HG03342 (cell line): ENCODE data around the gene HIF1A.
"Not testable (repeated sequence)": the region's sequence is repeated elsewhere in the genome, so short reads cannot be mapped to it uniquely, and the experiment has no call there.

Source experiments
- ATAC-seq: cut with Tn5 transposase; IDR thresholded peaks from one replicate; pipeline ENCODE4 v1.9.1; 2021; ENCODE audit warnings: mild to moderate bottlenecking, moderate library complexity; ENCODE audit not compliant: unreplicated experiment

Gene HIF1A

GRCh38 chr14:61706096-61706690, 10.9 kb downstream of the HIF1A start:
- ATAC-seq, result no peak

- not testable (repeated sequence) for ATAC-seq
Measured at GRCh38 chr14:61707774-61708173, 12.5 kb downstream of the HIF1A start.

DNA sequence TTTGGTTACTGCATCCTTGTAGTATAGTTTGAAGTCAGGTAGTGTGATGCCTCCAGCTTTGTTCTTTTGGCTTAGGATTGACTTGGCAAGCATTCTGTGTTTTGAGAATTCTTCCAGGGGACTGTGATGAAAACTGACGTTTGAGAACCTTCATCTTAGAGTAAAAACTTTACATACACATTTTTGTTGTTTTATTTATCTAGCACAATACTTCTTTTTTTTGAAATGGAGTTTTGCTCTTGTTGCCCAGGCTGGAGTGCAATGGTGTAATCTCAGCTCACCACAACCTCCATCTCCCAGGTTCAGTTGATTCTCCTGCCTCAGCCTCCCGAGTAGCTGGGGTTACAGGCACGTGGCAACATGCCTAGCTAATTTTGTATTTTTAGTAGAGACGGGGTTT, 13.4 kb downstream of the HIF1A start:
- ATAC-seq, result not testable (repeated sequence)

DNA sequence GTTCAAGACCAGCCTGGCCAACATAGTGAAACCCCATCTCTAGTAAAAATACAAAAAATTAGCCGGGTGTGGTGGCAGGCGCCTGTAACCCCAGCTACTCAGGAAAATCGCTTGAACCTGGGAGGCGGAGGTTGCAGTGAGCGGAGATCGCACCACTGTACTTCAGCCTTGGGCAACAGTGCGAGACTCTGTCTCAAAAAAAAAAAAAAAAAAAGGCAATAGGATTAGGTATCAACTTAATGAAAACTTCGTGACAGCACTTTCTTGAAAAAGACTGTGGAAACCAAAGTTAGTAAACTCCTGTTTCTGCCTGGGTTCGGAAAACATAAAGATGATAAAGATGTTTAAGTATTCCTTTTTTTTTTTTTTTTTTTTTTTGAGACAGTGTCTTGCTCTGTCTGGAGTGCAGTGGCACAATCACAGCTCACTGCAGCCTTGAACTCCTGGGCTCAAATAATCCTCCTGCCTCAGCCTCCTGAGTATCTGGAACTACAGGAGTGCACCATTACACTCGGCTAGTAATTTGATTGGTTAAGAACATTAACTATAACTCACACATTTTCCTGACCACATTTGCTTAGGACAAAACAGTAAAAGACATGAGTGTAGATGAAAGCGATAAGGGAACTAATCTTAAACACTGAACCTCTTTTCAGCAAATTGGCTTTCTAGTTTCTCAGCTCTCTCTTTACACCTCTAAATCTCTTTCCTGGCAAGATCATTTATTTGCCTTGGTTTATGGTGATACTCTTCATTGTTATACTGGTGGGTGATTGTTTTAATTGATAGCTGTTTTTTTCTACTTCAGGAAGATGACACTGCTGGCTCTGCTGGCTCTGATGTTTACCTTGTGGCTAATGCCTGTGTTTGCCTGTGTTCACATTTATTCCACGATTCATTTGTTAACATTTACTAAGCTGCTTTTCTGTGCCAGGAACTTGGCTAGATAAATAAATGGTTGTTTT, 15.8 kb downstream of the HIF1A start:
- ATAC-seq, result no peak

DNA sequence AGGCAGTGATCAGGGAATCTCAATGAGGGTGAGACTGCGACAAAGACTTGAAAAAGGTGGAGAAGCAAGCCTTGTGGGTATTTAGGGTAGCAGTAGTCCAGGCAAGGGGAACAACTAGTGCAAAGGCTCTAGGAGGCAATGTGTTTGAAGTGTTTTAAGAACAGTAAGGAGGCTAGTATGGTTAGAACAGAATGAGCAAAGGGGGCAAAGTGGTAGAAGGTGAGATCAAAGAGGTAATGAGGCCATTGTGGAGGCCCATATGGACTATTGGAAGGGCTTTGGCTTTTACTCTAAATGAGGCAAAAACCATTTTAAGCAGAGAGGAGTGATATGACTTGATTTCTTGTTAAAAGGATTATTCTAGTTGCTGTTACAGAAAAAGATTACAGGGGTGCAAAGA, 16.8 kb downstream of the HIF1A start:
- ATAC-seq, result no peak

GRCh38 chr14:61713724-61714437, 18.6 kb downstream of the HIF1A start:
- no peak for ATAC-seq

DNA sequence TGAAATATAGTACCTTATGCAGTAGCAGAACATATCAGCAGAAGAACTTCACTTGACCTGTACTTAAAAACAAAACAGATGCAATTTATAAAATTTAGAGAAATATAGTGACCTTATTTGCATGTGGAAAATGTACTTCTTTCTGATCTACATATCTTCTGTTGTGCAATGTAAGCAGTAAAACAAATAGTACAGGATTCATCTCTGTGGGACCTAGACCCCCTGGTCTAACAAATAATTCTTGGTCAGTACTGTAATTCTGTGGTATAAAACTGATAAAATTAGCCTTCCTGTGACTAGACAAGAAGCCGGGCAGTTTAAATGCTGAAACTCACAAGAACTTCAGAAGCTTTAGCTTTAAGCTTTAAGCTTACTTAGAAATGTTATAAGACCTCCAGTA, 21.6 kb downstream of the HIF1A start:
- ATAC-seq, result no peak

- ATAC-seq, result no peak
Measured at GRCh38 chr14:61718039-61718438, 22.7 kb downstream of the HIF1A start.

- ATAC-seq, result no peak
Measured at GRCh38 chr14:61719344-61720293, 24.3 kb downstream of the HIF1A start.

DNA sequence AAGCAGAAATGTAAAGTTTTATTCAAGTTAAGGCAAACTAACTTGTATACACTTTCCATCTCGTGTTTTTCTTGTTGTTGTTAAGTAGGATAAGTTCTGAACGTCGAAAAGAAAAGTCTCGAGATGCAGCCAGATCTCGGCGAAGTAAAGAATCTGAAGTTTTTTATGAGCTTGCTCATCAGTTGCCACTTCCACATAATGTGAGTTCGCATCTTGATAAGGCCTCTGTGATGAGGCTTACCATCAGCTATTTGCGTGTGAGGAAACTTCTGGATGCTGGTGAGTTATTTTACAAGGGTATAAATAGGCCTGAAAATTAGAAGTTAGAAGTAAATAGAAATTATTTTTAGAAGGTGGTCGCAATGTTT, 25.0 kb downstream of the HIF1A start:
- no peak for ATAC-seq

DNA sequence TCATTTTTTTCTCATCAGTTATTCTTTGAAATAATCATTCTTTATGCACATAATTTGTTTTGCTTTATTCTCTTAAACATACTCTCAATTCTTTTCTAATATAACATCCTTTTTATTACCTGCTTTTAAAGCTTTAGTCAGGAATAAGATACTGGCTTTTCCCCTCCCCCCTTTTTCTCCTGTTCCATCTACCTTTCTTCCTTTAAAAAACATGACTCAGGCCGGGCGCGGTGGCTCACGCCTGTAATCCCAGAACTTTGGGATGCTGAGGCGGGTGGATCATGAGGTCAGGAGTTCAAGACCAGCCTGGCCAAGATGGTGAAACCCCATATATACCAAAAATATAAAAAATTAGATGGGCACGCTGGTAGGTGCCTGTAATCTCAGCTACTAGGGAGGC, 25.4 kb downstream of the HIF1A start:
- ATAC-seq, result no peak

- ATAC-seq, result no peak
Measured at GRCh38 chr14:61724133-61724532, 28.8 kb downstream of the HIF1A start.

GRCh38 chr14:61726778-61727658, 31.7 kb downstream of the HIF1A start:
- ATAC-seq, result no peak

DNA sequence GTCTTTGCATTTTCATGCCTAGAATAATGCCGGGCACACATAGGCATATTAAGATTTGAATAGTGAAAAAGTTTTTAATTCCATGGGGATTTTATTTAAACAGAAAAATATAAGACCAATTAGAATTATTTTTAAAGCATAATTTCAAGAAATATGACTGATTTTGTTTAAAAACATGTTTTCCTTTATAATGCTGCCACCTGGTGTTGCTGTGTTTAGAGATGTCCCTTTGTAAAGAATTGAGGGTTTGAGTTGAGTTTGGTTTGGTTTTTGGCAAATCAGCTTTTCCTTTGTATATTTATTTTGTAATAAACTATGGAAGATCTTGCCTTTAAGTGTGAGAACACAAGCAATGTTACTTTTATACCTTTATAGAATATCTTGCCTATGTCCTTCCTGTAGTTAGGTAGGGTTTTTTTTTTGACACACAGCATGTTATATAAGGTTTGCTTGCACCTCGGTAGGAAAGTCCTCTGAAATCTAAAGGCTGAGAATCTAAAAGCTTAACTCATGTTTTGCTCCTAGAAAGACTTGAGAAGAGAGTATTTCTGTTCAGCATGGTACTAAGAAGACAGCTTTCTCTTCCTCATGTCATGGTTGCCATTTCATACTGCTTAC, 35.6 kb downstream of the HIF1A start:
- ATAC-seq, result no peak

GRCh38 chr14:61733972-61734371, 38.7 kb downstream of the HIF1A start:
- ATAC-seq, result no peak

GRCh38 chr14:61736751-61737150, 41.4 kb downstream of the HIF1A start:
- ATAC-seq, result no peak

GRCh38 chr14:61737915-61738314, 42.6 kb downstream of the HIF1A start:
- ATAC-seq, result no peak

DNA sequence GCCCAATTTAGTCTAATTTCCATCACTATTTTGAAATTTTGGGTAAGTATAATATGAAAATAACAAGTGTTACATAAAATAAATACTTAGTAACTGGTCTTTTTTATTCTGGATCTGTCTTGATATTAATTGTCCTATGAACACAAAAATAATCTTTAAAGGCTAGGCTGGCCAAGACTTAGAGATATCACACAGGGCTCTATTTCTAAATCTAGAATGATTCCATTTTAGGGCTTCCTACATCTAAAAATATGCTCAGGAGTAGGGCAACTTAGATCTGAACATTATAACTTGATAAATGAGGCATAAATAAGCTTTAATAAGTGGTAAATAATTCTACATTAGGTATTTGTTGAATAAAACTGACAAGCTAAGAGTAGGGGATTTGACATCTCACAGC, 43.8 kb downstream of the HIF1A start:
- no peak for ATAC-seq

DNA sequence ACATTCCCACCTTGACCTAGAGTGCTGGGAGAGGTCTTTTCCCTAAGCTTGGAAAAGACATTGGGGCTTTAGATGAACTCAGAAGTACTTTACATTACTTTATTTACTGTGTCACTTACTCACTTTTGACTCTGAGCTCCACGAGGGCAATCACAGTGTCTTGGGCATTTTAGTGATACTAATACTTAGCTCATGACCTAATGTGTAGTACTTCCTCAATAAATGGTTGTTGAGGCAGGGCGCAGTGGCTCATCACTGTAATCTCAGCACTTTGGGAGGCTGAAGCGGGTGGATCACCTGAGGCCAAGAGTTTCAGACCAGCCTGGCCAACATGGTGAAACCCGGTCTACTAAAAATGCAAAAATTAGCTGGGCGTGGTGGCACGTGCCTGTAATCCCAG, 47.1 kb downstream of the HIF1A start:
- no peak for ATAC-seq
